DMS53 treated with DMSO at 0.1 percent for 48 hours (cell line): Measurements from ENCODE around the gene GIN1.
"Not testable (repeated sequence)": the region's sequence is repeated elsewhere in the genome, so short reads cannot be mapped to it uniquely, and the experiment has no call there.

Experiments
- DNase-seq: peaks from one replicate; lab custom pipeline; 2025; ENCODE audit not compliant: unreplicated experiment; lab: John Stamatoyannopoulos, UW

GIN1 gene, protein sequence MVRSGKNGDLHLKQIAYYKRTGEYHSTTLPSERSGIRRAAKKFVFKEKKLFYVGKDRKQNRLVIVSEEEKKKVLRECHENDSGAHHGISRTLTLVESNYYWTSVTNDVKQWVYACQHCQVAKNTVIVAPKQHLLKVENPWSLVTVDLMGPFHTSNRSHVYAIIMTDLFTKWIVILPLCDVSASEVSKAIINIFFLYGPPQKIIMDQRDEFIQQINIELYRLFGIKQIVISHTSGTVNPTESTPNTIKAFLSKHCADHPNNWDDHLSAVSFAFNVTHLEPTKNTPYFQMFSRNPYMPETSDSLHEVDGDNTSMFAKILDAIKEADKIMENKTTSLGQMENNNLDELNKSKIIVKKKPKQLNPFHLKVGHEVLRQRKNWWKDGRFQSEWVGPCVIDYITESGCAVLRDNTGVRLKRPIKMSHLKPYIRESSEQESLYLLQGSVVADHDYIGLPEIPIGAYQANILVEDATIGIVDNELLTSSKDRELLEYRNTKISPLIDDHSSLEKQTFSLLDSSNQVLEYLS

GRCh38 chr5:103119765-103120606, at the start of gene GIN1, which contains the start of gene PPIP5K2:
GIN1 (minus strand) TSS chr5:103120138; CDS start chr5:103108707, 11,431 bp downstream.
PPIP5K2 (plus strand) TSS chr5:103120301; CDS start chr5:103129590, 9,289 bp downstream.
- peak; percentile 95 for DNase-seq

DNA sequence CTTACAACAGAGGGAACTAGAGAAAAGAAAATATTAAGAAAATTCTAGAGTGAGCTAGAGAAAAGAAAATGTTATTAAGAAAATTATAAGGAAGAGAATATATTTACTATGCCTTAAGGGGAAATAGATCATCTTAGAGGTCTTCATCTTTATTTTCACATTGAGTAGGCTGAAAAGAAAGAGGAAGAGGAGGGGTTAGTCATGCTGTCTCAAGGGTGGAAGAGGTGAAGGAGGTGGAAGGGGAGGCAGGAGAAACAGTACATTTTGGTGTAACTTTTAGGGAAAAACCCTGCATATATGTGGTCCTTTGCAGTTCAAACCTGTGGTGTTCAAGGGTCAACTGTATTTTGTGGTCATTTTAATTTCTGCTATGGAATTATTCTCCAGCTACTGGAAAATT, 46.8 kb upstream of the GIN1 start:
- no peak for DNase-seq

DNA sequence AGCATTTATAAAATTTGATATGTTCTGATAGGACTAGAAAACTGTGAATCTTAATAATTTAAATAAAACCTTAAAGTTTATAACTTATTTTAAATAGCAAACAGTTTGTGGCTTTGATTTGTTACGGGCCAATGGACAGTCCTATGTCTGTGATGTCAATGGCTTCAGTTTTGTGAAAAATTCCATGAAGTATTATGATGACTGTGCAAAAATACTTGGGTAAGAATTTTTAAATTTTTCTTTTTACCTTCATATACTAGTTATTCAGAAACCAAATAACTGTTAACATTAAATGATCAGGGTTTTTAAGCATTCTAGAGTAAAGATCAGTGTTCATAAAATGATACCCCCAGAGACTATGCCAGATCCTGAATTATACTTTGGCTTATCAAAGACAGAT, 31.2 kb upstream of the GIN1 start:
- DNase-seq = no peak

- DNase-seq = no peak
Observed at GRCh38 chr5:103148213-103148612, 28.3 kb upstream of the GIN1 start.

DNA sequence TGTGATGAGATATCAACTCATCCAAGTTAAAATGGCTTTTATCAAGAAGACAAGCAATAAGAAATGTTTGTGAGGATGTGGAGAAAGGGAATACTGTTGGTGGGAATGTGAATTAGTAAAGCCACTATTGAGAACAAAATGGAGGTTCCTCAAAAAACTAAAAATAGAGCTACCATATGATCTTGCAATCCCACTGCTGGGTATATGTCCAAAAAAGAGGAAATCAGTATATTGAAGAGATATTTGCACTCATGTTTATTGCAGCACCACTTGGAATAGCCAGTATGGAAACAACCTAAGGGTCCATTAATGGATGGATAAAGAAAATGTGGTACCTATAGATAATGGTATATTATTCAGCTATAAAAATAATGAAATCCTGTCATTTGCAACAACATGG, 25.3 kb upstream of the GIN1 start:
- no peak for DNase-seq

- DNase-seq = not testable (repeated sequence)
Observed at GRCh38 chr5:103142132-103142531, 22.2 kb upstream of the GIN1 start.

DNA sequence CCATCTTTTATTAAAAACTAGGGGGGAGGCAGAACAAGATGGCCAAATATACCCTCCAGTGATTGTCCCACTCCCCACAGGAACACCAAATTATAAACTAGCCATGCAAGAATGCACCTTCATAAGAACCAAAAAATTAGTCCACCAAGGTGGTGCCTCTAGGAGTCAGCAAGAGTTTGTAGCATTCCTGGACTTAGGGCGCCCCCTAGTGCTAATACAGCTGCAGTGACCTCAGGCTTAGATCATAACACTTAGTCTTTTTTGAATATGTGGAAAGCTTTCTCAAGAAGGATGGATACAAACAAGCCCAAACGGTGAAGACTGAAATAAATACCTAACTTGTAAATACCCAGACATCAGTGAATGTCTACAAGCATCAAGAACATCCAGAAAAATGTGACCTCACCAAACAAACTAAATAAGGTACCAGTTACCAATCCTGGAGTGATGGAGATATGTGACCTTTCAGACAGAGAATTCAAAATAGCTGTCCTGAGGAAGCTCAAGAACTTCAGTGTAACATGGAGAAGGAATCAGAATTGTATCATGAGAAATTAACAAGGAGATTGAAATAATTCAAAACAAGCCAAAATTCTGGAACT, 19.4 kb upstream of the GIN1 start:
- peak; percentile 69 for DNase-seq

DNA sequence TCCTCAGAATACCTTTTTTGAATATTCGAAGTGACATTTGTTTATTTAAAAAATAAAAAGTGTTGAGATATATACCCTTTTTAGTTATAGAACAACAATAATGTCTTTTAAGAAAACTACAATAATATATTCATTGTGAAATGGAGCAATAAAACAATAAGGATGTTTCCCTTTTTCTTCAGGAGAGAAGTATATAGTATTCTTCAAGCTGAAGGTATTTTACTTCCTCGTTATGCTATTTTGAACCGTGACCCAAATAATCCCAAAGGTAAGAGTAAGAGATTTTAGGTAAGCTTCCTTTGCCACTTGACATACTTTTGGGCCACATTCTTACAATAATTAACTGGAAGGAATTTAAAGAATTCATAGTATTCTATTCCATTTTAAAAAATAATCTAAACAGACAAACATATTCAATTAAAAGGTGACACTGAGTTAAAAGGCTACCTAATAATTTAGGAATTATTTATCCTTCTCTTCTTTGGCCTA, 18.3 kb upstream of the GIN1 start:
- DNase-seq = no peak

DNA sequence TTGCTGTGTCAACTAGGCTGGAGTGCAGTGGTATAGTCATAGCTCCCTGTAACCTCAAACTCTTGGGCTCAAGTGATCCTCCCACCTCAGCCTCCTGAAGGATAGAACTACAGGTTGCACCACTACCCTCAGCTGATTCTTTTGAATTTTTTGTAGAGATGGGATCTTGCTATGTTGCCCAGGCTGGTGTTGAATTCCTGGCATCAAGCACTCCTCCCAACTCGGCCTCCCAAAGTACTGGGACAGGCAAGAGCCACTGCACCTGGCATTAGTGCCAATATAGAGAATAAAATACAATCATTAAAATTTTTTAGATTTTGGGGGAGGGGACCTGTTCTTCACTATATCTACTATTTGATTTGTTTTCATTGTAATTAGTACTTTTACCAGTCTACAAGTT, 15.5 kb upstream of the GIN1 start:
- no peak for DNase-seq

GRCh38 chr5:103133231-103133630, 13.3 kb upstream of the GIN1 start:
- DNase-seq = no peak

GRCh38 chr5:103132684-103133083, 12.7 kb upstream of the GIN1 start:
- DNase-seq = no peak

DNA sequence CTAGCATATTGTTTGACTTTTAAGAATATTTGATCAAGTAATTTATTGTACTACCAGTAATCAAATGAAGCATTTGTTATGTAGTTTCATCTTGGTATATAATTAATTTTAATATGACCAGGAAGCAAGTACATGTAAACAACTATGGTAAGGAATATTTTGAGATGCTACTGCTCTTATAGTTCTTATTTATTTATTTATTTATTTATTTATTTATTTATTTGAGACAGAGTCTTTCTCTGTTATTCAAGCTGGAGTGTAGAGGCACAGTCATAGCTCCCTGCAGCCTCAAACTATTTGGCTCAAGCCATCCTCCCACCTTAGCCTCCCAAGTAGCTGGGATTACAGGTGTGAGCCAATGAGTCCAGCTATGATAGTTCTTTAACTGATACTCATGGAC, 8.3 kb upstream of the GIN1 start:
- DNase-seq = no peak

- no peak for DNase-seq
Observed at GRCh38 chr5:103127292-103127817, 7.4 kb upstream of the GIN1 start.

- no peak for DNase-seq
Observed at GRCh38 chr5:103126557-103126956, 6.6 kb upstream of the GIN1 start.

GRCh38 chr5:103122242-103122641, 2.3 kb upstream of the GIN1 start:
- no peak for DNase-seq

DNA sequence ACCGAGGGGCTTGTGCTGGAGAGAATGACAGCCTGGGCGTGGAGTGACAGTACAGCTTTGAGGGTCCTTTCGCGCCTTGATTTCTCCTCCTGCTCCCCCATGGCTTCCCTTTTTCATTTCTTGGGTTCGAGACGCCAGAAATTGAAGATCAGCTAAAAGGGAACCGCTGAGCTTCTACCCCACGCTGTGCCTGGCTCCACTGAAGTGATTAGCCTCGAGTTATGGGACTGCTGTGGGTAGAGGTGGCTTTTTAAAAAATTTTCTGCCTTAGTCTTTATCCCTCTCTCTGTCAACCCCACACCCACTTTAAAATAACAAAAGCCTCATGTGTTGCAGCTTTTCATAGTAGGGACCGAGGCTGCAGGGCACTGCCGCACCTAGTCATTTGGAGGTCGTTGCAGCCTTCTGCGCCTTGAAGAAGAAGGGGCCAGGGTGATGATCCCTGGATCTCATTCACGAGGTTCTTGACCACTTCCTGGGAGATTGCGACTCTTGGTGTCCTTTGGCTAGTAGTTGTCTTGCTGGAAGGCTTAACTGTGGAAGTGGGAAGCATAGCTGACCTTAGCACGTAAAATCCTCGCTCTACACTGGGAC, 766 bp upstream of the GIN1 start:
- DNase-seq = no peak

- no peak for DNase-seq
Observed at GRCh38 chr5:103119070-103119764, 721 bp downstream of the GIN1 start.

DNA sequence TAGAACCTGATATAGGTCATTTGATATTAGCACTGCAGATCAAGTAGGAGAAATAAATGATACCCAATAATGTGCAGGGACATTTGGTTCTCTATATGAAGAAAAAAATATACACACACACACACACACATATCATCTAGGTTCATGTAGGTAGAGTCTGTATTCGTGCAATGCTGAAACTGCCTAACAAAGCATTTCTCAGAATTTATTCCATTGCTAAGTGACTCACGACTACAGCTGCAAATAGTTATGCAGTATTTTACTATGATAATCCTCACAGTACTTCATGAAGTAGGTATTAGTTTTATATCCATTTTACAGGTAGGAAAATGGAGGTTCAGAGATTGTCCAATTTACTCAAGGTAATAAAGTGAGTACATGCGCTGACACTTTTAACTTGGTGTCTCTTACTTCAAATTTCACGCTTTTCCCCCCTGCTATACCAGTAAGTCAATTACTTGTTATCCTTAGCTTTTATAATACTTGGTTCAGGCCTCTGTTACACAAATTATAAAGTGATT, 2.4 kb downstream of the GIN1 start:
- DNase-seq = no peak

GRCh38 chr5:103114440-103114839, 5.5 kb downstream of the GIN1 start:
- DNase-seq = no peak

- no peak for DNase-seq
Observed at GRCh38 chr5:103112910-103113309, 7.0 kb downstream of the GIN1 start.
